HAP-1 (cell line): ENCODE measurements around the gene TNS3.
"Not testable (repeated sequence)": the region's sequence is repeated elsewhere in the genome, so short reads cannot be mapped to it uniquely, and the experiment has no call there.

Experiments used
- DNase-seq, 2 experiments: peaks; one replicate each; pipeline ENCODE4 v3.0.0-alpha.2; 2016 to 2020; ENCODE audit warnings: low spot score in 2 of 2
- H3K27me3 ChIP-seq: fragments of 250-450 bp; sonication (Bioruptor Pico); 2 replicates; pipeline ENCODE4 v1.5.1; 2020; ENCODE audit warnings: low read depth, mild to moderate bottlenecking, moderate library complexity
- H3K36me3 ChIP-seq: fragments of 250-450 bp; sonication (Bioruptor Pico); replicated peaks from 2 replicates; pipeline ENCODE4 v1.5.1; 2020; ENCODE audit warnings: mild to moderate bottlenecking
- H3K4me1 ChIP-seq: fragments of 250-450 bp; sonication (Bioruptor Pico); 2 replicates; pipeline ENCODE4 v1.5.1; 2020; ENCODE audit warnings: mild to moderate bottlenecking
- H3K4me3 ChIP-seq: fragments of 250-450 bp; sonication (Bioruptor Pico); 2 replicates; pipeline ENCODE4 v1.5.1; 2020; ENCODE audit warnings: mild to moderate bottlenecking, moderate library complexity
- H3K9me3 ChIP-seq: fragments of 250-450 bp; sonication (Bioruptor Pico); 2 replicates; pipeline ENCODE4 v1.5.1; 2020; ENCODE audit warnings: mild to moderate bottlenecking, moderate library complexity
- in situ Hi-C: fragments of 300-500 bp; cut with MboI; formaldehyde crosslinking; loops from 3 replicates; pipeline ENCODE4 v1.14.3; 2020; ENCODE audit warnings: low sequenced_read_pairs, inconsistent platforms, mixed read lengths

Gene TNS3

DNA sequence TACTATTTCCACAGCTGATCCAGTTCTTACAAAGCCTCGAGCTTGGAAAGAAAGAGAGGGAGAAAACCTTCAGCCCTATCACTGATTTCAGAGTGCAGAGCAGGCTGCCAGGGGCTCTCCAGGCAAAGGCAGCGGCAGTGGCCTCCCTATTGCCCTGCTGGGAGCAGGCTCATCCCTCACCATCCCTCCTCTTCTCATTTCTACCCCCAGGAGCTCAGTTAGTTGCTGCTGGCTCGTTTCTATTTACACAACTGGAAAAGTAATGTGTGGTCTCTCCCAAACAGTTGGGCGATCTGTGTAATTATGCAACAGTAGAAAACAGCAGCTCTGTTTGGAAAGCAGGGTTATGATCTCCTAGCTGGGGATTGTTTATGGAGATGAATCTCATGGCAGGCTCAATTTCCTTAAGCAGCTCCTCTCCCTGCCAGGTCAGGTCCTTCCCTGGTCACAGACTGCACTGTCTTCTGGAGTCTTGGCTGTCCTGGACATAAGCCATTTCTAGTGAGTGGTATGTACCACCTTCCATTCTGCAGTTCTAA, 28.7 kb upstream of the TNS3 start:
- in situ Hi-C loops = no loop called here
- no peak for DNase-seq
- Histone ChIP-seq H3K36me3 (no peaks in the 10 kb centered on the region), H3K9me3 (no peaks in the 10 kb centered on the region), H3K4me3 (no peak overlapping the region), H3K27me3 (no peaks in the 10 kb centered on the region), H3K4me1 (no peaks in the 10 kb centered on the region)

DNA sequence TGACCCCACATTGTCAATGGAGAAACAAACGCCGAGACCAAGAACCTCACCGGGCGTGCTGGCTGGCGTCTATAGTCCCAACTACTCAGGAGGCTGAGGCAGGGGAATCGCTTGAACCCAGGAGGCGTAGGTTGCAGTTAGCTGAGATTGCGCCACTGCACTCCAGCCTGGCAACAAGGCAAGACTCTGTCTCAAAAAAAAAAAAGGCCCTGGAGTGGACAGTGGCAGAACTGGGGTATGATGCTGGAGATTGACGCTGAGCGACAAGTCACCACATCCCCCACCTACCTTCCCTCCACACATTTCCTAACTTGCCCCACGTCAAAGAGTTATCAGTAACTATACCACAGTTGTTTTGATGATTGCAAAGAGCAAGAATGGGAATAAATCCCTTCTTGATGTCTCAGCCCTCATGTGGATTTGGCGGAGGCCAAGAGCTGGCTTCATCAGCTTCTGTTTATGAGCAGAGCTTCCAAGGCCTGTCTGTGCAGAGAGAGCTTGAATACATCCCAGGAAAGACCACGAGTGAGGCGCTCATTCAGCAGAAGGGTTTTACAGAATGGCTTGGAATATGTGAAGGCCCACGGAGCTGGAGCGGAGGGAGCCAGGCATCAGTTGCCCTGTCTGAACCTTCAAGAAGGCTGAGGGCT, 28.0 kb upstream of the TNS3 start:
- in situ Hi-C loops = no loop called here
- Histone ChIP-seq H3K9me3 (no peaks in the 10 kb centered on the region), H3K4me1 (no peaks in the 10 kb centered on the region), H3K4me3 (no peak overlapping the region), H3K36me3 (no peaks in the 10 kb centered on the region), H3K27me3 (no peaks in the 10 kb centered on the region)
- DNase-seq = no peak

GRCh38 chr7:47606593-47607046, 24.7 kb upstream of the TNS3 start:
- H3K9me3 ChIP-seq, H3K4me1 ChIP-seq, H3K4me3 ChIP-seq, H3K27me3 ChIP-seq, H3K36me3 ChIP-seq, DNase-seq, in situ Hi-C loops: not testable (repeated sequence)

DNA sequence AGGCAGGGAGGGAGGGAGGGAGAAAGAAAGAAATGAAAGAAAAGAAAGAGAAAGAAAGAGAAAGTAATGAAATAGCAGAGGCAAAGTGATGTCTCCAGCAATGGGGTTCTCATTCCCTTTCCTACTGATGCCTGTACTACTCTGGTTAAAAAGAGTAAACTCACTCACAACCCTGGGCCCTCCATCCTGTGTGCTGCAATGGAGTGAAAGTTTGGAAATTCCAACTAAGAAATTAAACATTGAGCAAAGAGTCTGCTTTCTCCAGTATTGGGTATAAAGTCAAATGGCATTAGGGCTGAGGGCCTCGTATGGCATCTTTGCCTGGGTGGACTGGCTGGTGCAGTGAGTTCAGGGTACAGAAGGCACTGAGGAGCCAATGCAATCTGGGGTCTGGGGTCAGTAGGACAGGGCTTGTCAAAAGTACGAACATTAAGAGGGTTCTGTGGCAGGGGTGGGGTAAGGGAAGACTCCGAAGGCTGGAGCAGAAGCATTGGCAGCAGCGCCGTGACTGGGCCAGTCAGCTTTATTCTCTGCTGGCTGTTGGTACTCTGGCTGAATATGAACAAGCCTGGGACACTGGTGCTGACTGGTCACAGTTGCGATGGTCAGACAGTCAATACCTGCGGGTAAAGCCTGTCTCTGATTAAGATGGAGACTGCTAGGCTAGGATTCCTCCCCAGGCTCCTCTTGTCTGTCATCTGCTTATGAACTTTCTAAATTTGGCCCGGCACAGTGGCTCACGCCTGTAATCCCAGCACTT, 24.1 kb upstream of the TNS3 start:
- Histone ChIP-seq H3K27me3 (no peaks in the 10 kb centered on the region), H3K36me3 (no peaks in the 10 kb centered on the region), H3K9me3 (no peaks in the 10 kb centered on the region), H3K4me1 (peaks cover 6% of the 10 kb centered on the region), H3K4me3 (no peak overlapping the region)
- no peak for DNase-seq
- in situ Hi-C loops = no loop called here

- Histone ChIP-seq H3K4me1 (peaks cover 6% of the 10 kb centered on the region), H3K9me3 (no peaks in the 10 kb centered on the region), H3K36me3 (no peaks in the 10 kb centered on the region), H3K27me3 (no peaks in the 10 kb centered on the region), H3K4me3 (no peak overlapping the region)
- in situ Hi-C loops = no loop called here
- no peak for DNase-seq
Observed at GRCh38 chr7:47604496-47604890, 22.6 kb upstream of the TNS3 start.

- in situ Hi-C loops, H3K36me3 ChIP-seq, H3K4me3 ChIP-seq, H3K4me1 ChIP-seq, H3K27me3 ChIP-seq, DNase-seq, H3K9me3 ChIP-seq: not testable (repeated sequence)
Observed at GRCh38 chr7:47603514-47604255, 21.8 kb upstream of the TNS3 start.

DNA sequence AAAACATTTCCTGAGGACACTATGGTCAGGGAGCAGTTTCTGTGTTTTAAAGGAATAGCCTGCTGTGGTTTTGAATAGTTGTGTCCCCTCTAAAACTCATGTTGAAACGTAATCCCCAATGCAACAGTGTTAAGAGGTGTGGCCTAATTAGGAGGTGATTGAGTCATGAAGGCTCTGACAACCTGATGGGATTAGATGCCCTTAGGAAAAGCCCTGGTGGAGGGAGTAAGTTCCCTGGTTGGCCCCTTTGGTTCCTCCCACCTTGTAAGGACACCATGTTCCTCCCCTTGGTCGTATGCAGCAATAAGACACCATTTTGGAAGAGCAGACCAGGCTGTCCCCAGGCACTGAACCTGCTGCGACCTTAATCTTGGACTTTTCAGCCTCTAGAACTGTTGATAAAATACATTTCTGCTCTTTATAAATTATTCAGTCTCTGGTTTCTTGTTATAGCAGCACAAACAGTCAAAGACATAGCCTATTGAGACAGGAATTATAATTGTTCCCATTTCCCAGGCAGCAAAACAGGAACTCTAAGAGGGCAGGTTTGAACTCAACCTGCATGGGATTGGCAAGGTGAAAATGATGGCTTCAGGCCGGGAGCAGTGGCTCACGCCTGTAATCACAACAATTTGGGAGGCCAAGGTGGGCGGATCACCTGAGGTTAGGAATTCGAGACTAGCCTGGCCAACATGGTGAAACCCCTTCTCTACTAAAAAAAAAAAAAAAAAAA, 20.5 kb upstream of the TNS3 start:
- no peak for DNase-seq
- in situ Hi-C loops = no loop called here
- Histone ChIP-seq H3K36me3 (no peaks in the 10 kb centered on the region), H3K9me3 (no peaks in the 10 kb centered on the region; the same call in 1 of the 2 replicates), H3K4me1 (peaks cover 6% of the 10 kb centered on the region), H3K27me3 (no peaks in the 10 kb centered on the region), H3K4me3 (no peak overlapping the region)

GRCh38 chr7:47601881-47602249, 20.0 kb upstream of the TNS3 start:
- H3K36me3 ChIP-seq = no peaks in the 10 kb centered on the region
- no peaks in the 10 kb centered on the region; the same call in 1 of the 2 replicates for H3K9me3 ChIP-seq
- H3K4me3 ChIP-seq = no peak overlapping the region
- H3K4me1 ChIP-seq = peaks cover 6% of the 10 kb centered on the region
- in situ Hi-C loops = no loop called here
- no peak for DNase-seq
- H3K27me3 ChIP-seq = no peaks in the 10 kb centered on the region

DNA sequence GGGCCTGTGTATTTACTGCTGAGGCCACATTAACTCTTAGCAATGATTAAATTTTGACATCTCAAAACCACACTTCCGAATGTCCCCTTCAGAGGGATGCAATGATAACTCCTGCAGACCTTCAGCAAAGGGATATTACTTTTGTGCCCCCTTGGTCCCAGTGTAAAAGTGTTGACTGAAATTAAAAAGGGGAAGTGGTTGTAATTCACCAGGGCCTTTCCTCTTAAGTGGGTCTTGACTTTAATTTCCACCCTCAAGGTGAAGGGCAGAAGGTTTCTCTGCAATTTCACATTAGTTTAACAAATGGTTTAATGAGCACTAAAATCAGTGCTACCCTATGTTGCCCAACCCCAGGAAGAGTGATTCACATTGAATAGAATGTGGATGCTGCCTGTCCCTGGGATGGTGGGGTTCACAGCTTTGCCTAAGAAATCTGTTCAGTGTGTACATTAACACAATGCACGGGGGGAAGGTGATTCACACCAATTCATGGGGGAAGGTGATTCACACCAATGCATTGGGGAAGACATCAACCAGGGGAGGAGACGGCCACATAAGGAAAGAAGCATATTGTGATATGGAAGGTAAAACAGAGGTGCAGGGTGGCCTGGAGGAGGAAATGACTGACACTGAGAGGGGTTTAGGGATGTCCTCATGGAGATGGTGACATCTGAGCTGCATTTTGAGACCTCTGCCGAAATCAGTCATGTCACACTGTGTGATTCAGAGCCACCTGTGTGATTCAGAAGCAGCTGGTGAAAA, 19.4 kb upstream of the TNS3 start:
- Histone ChIP-seq H3K4me1 (peaks cover 6% of the 10 kb centered on the region), H3K27me3 (no peaks in the 10 kb centered on the region), H3K36me3 (no peaks in the 10 kb centered on the region), H3K9me3 (peaks cover 3% of the 10 kb centered on the region; the same call in 1 of the 2 replicates), H3K4me3 (no peak overlapping the region)
- DNase-seq = no peak
- in situ Hi-C loops = no loop called here

- Histone ChIP-seq H3K27me3 (no peaks in the 10 kb centered on the region), H3K36me3 (no peaks in the 10 kb centered on the region), H3K9me3 (peaks cover 8% of the 10 kb centered on the region; the same call in 1 of the 2 replicates), H3K4me3 (no peak overlapping the region), H3K4me1 (peaks cover 6% of the 10 kb centered on the region)
- DNase-seq = no peak
- in situ Hi-C loops = no loop called here
Observed at GRCh38 chr7:47600199-47601118, 18.5 kb upstream of the TNS3 start.

GRCh38 chr7:47597379-47597778, 15.5 kb upstream of the TNS3 start:
- Histone ChIP-seq H3K9me3 (peaks cover 8% of the 10 kb centered on the region; the same call in 1 of the 2 replicates), H3K4me1 (peaks cover 9% of the 10 kb centered on the region), H3K27me3 (no peaks in the 10 kb centered on the region), H3K4me3 (no peak overlapping the region), H3K36me3 (no peaks in the 10 kb centered on the region)
- no peak for DNase-seq
- in situ Hi-C loops = no loop called here
